GM12878 (cell line): ENCODE data around the gene KRTAP12-1. TPM values are rescaled to one million over a fixed set of nuclear protein-coding genes. Genes with fewer than 3 reads are reported as not detected.

Experiments used
- ATAC-seq: fragments of 200-7000 bp; cut with Tn5 transposase; 3 replicates; pipeline ENCODE4 v1.9.1; 2020; ENCODE audit warnings: mild to moderate bottlenecking, moderate library complexity
- BruUV-seq: library from RNA; stranded (reverse); fragments of 400-500 nt; replicated peaks from 2 replicates; lab custom pipeline; 2021; lab: Mats Ljungman, UMichigan
- CTCF ChIA-PET: fragments of 300-600 bp; sonication (Branson Sonifier 250); formaldehyde crosslinking; extraction: SDS; loops from one replicate; lab custom pipeline; 2021; ENCODE audit warnings: inconsistent platforms; lab: Yijun Ruan, JAX
- POLR2A ChIA-PET: fragments of 350-600 bp; formaldehyde crosslinking; extraction: SDS; loops from one replicate; lab custom pipeline; 2021; ENCODE audit warnings: inconsistent platforms; lab: Charles Lee
- RAD21 ChIA-PET: fragments of 300-600 bp; sonication (Branson Sonifier 250); formaldehyde crosslinking; loops from one replicate; lab custom pipeline; 2023; ENCODE audit warnings: antibody characterized with exemption; ENCODE audit not compliant: unreplicated experiment; lab: Charles Lee
- SMC1A ChIA-PET: fragments of 300-600 bp; sonication (Branson Sonifier 250); formaldehyde crosslinking; loops from one replicate; lab custom pipeline; 2023; ENCODE audit not compliant: unreplicated experiment, uncharacterized antibody; lab: Charles Lee
- DNase-seq: peaks from one replicate; pipeline ENCODE4 v3.0.0-alpha.2; 2011; ENCODE audit warnings: low read depth, low spot score
- FAIRE-seq: peaks from 3 replicates; lab custom pipeline; 2011; peaks lifted over from hg19 to GRCh38; lab: Jason Lieb, UNC
- H2AFZ ChIP-seq: 2 replicates; pipeline ENCODE4 v1.6.0; 2011; ENCODE audit warnings: low read depth, low read length, control low read depth; ENCODE audit not compliant: control insufficient read depth
- H3K27ac ChIP-seq: 2 replicates; pipeline ENCODE4 v1.5.1; 2011; ENCODE audit warnings: control low read depth; ENCODE audit not compliant: control insufficient read depth, insufficient read depth
- H3K27me3 ChIP-seq, 2 experiments: replicated peaks in 1 of 2; 2 replicates each; pipeline versions ENCODE4 v1.6.0 to v1.6.1; 2011; ENCODE audit warnings: low read length in 1 of 2; ENCODE audit not compliant: control insufficient read depth in 2 of 2, insufficient read depth in 2 of 2
- H3K36me3 ChIP-seq, 2 experiments: 2 replicates each; pipeline ENCODE4 v1.5.1; 2011; ENCODE audit warnings: low read length in 1 of 2; ENCODE audit not compliant: control insufficient read depth in 2 of 2, insufficient read depth in 2 of 2
- H3K4me1 ChIP-seq: 2 replicates; pipeline ENCODE4 v1.6.1; 2011; ENCODE audit warnings: mild to moderate bottlenecking, low read length, moderate library complexity, mixed read lengths; ENCODE audit not compliant: control insufficient read depth, insufficient read depth
- H3K4me2 ChIP-seq: 2 replicates; pipeline ENCODE4 v1.6.0; 2011; ENCODE audit warnings: control low read depth; ENCODE audit not compliant: control insufficient read depth, insufficient read depth
- H3K4me3 ChIP-seq: fragments of 200-600 bp; sonication (generic); 2 replicates; pipeline ENCODE4 v1.5.1; 2016
- H3K79me2 ChIP-seq: 2 replicates; pipeline ENCODE4 v1.6.0; 2011; ENCODE audit warnings: low read length; ENCODE audit not compliant: control insufficient read depth, insufficient read depth
- H3K9ac ChIP-seq: 2 replicates; pipeline ENCODE4 v1.8.0; 2011; ENCODE audit warnings: low read length, control low read depth, mixed read lengths; ENCODE audit not compliant: control insufficient read depth, insufficient read depth
- H3K9me3 ChIP-seq: replicated peaks from 3 replicates; pipeline ENCODE4 v1.5.1; 2011; ENCODE audit warnings: mild to moderate bottlenecking, low read length; ENCODE audit not compliant: control insufficient read depth, insufficient read depth
- H4K20me1 ChIP-seq: 2 replicates; pipeline ENCODE4 v1.6.0; 2011; ENCODE audit not compliant: control insufficient read depth, insufficient read depth
- ATF2 ChIP-seq: IDR thresholded peaks from 2 replicates; pipeline ENCODE4 v1.6.1; 2012; ENCODE audit warnings: low read length, inconsistent platforms
- HDGF ChIP-seq: fragments of 450-650 bp; IDR thresholded peaks from 2 replicates; pipeline ENCODE4 v1.6.1; 2016; ENCODE audit warnings: antibody characterized with exemption
- MTA2 ChIP-seq: fragments of 450-650 bp; IDR thresholded peaks from 2 replicates; pipeline ENCODE4 v1.6.1; 2016; ENCODE audit warnings: low read depth, mild to moderate bottlenecking, moderate library complexity
- PBX3 ChIP-seq: IDR thresholded peaks from 2 replicates; pipeline ENCODE4 v1.6.1; 2011; ENCODE audit warnings: mild to moderate bottlenecking, low read depth, low read length, moderate library complexity; ENCODE audit not compliant: insufficient replicate concordance
- SUZ12 ChIP-seq: fragments of 200-600 bp; sonication (generic); IDR thresholded peaks from one replicate; pipeline ENCODE4 v1.6.1; 2018; ENCODE audit warnings: antibody characterized with exemption, mild to moderate bottlenecking; ENCODE audit not compliant: unreplicated experiment
- WGBS: methylation state at CpG from one replicate; pipeline ENCODE4 v1.1.6; 2016; ENCODE audit warnings: low lambda C conversion rate; ENCODE audit not compliant: insufficient replicate concordance, insufficient coverage; ENCODE audit errors: missing lambda C conversion rate; 5-methylcytosine and 5-hydroxymethylcytosine counted together
- in situ Hi-C: fragments of 300-500 bp; cut with MboI; formaldehyde crosslinking; loops from 9 replicates; pipeline ENCODE4 v1.14.3; 2018; ENCODE audit warnings: mixed read lengths
- intact Hi-C: fragments of 100-400 bp; cut with micrococcal nuclease; formaldehyde crosslinking; loops from one replicate; pipeline ENCODE4 v1.14.2; 2022; ENCODE audit not compliant: unreplicated experiment
- polyA plus RNA-seq, 11 experiments: library from polyadenylated mRNA; depleted of rRNA in 4 of 11; unstranded in 6 of 11; stranded (reverse) in 5 of 11; fragments of >200 nt; fragmentation: Nextera tagmentation in 4 of 11; fragmentation: Illumina TruSeq in 1 of 11; extraction: Ambion mirVana in 4 of 11; extraction: Trizol in 1 of 11; gene quantifications; 1 replicate in 1 of 11; 2 replicates in 10 of 11; pipeline versions ENCODE4 v1.2.1 to v1.2.3, GENCODE V29; 2011 to 2016; ENCODE audit warnings: inconsistent platforms in 2 of 11, missing spikeins in 2 of 11, low read depth in 1 of 11
- total RNA-seq, 4 experiments: library from RNA; depleted of rRNA in 3 of 4; stranded (reverse); fragments of >200 nt in 3 of 4; fragmentation: Illumina TruSeq in 1 of 4; extraction: Trizol in 1 of 4; gene quantifications; 2 replicates each; pipeline versions ENCODE4 v1.2.1 to v1.2.3, GENCODE V29; 2013 to 2021

KRTAP12-1 gene
- total and polyA plus RNA-seq, 10 of the 15 experiments (the other 5 are each of a cell fraction or from before 2014, with no cell fraction given): not detected

- POLR2A ChIA-PET: no interaction called here
- Histone ChIP-seq H3K79me2 (no peaks in the 10 kb centered on the region), H3K27ac (no peak overlapping the region), H2AFZ (no peak overlapping the region), H3K4me1 (no peaks in the 10 kb centered on the region), H3K9me3 (no peaks in the 10 kb centered on the region; the same call in 2 of the 3 replicates), H3K27me3 (peaks cover 12 to 18% of the 10 kb centered on the region in 2 experiments; a peak in 3 of 4 replicates), H3K9ac (no peak overlapping the region), H3K4me3 (no peak overlapping the region), H3K4me2 (no peak overlapping the region)
- SMC1A ChIA-PET: no interaction called here
- DNase-seq (no peak), ATAC-seq (no peak)
- RAD21 ChIA-PET: no interaction called here
- WGBS: 5% methylated on average over 22 of the region's 22 CpGs
- TF ChIP-seq SUZ12 (peak; percentile 24), HDGF (no peak), PBX3 (no peak), MTA2 (no peak), ATF2 (no peak)
- TF ChIP-seq, all 136 proteins: peak for 1
- FAIRE-seq: no peak
- Histone ChIP-seq H3K36me3 (no peaks in the 10 kb centered on the region), H4K20me1 (no peaks in the 10 kb centered on the region)
- intact Hi-C loops: no loop called here
- CTCF ChIA-PET: interaction anchor here (1.6 kb wide), 1 partner anchor 81 kb away, joined by 5 read pairs; no protein-coding TSS in a partner anchor
- no TSS peak for BruUV-seq
- in situ Hi-C loops: no loop called here
These were observed 30.5 kb upstream of the KRTAP12-1 start for GRCh38 chr21:44712203-44713028.
